Keratinocyte (primary cell): ENCODE results near the gene TMC5. TPM values are rescaled to one million over a fixed set of nuclear protein-coding genes. Genes with fewer than 3 reads are reported as not detected.

Source experiments
- DNase-seq: peaks from one replicate; pipeline ENCODE4 v3.0.0-alpha.2; 2011; ENCODE audit warnings: low read depth, missing footprints, low spot score
- FAIRE-seq: peaks from 2 replicates; lab custom pipeline; 2011; peaks lifted over from hg19 to GRCh38; lab: Jason Lieb, UNC
- H2AFZ ChIP-seq: 2 replicates; pipeline ENCODE4 v1.6.0; 2012; ENCODE audit warnings: low read length, control low read depth, inconsistent platforms; ENCODE audit not compliant: control insufficient read depth
- H3K27ac ChIP-seq: 2 replicates; pipeline ENCODE4 v1.5.1; 2011; ENCODE audit warnings: low read length; ENCODE audit not compliant: control insufficient read depth, insufficient read depth
- H3K27me3 ChIP-seq: 3 replicates; pipeline ENCODE4 v1.6.0; 2011; ENCODE audit warnings: low read length; ENCODE audit not compliant: control insufficient read depth, insufficient read depth; ENCODE audit errors: extremely low read depth
- H3K36me3 ChIP-seq, 2 experiments: 2 replicates in 1 of 2; 3 replicates in 1 of 2; pipeline ENCODE4 v1.5.1; 2011; ENCODE audit warnings: low read length in 2 of 2, mild to moderate bottlenecking in 1 of 2; ENCODE audit not compliant: control insufficient read depth in 2 of 2, insufficient read depth in 2 of 2; ENCODE audit errors: extremely low read depth in 1 of 2
- H3K4me1 ChIP-seq: 3 replicates; pipeline ENCODE4 v1.5.1; 2011; ENCODE audit warnings: low read length; ENCODE audit not compliant: control insufficient read depth, insufficient read depth; ENCODE audit errors: extremely low read depth
- H3K4me2 ChIP-seq: 3 replicates; pipeline ENCODE4 v1.6.0; 2011; ENCODE audit warnings: low read depth, low read length; ENCODE audit not compliant: control insufficient read depth, insufficient read depth; ENCODE audit errors: extremely low read depth
- H3K4me3 ChIP-seq, 3 experiments: fragments of 200-600 bp in 1 of 3; sonication (generic) in 1 of 3; 2 replicates in 2 of 3; 3 replicates in 1 of 3; pipeline ENCODE4 v1.5.1; 2011 to 2016; ENCODE audit warnings: low read length in 3 of 3, mild to moderate bottlenecking in 3 of 3, control low read depth in 2 of 3, inconsistent platforms in 1 of 3, low read depth in 1 of 3, mixed read lengths in 1 of 3, mixed run types in 1 of 3, moderate library complexity in 1 of 3; ENCODE audit not compliant: control insufficient read depth in 2 of 3, insufficient read depth in 2 of 3; ENCODE audit errors: extremely low read depth in 1 of 3
- H3K79me2 ChIP-seq: 2 replicates; pipeline ENCODE4 v1.6.0; 2012; ENCODE audit warnings: low read length; ENCODE audit not compliant: control insufficient read depth, insufficient read depth
- H3K9ac ChIP-seq: 3 replicates; pipeline ENCODE4 v1.6.0; 2011; ENCODE audit warnings: low read length; ENCODE audit not compliant: control insufficient read depth, insufficient read depth; ENCODE audit errors: extremely low read depth
- H3K9me1 ChIP-seq: 3 replicates; pipeline ENCODE4 v1.6.0; 2011; ENCODE audit warnings: low read length; ENCODE audit not compliant: control insufficient read depth, insufficient read depth; ENCODE audit errors: extremely low read depth
- H3K9me3 ChIP-seq: 2 replicates; pipeline ENCODE4 v1.5.1; 2012; ENCODE audit warnings: low read depth, low read length; ENCODE audit not compliant: control insufficient read depth
- H4K20me1 ChIP-seq: 3 replicates; pipeline ENCODE4 v1.6.0; 2011; ENCODE audit warnings: low read length; ENCODE audit not compliant: control insufficient read depth, insufficient read depth; ENCODE audit errors: extremely low read depth
- EZH2 ChIP-seq: IDR thresholded peaks from one replicate; pipeline ENCODE4 v1.6.1; 2012; ENCODE audit warnings: inconsistent platforms, mild to moderate bottlenecking, low read length, moderate library complexity
- dilution Hi-C: fragments of 300-500 bp; cut with MboI; formaldehyde crosslinking; loops from one replicate; pipeline ENCODE4 v1.7.0; 2020; ENCODE audit warnings: low sequenced_read_pairs; ENCODE audit not compliant: extremely low pct_ligation_motif_present
- polyA plus RNA-seq, 5 experiments: library from polyadenylated mRNA; depleted of rRNA in 3 of 5; stranded (reverse) in 3 of 5; stranded (forward) in 1 of 5; unstranded in 1 of 5; fragments of >200 nt; gene quantifications; 1 replicate in 1 of 5; 2 replicates in 3 of 5; 3 replicates in 1 of 5; pipeline versions ENCODE4 v1.2.1 to v1.2.3, GENCODE V29; 2011 to 2012; ENCODE audit warnings: missing spikeins in 2 of 5, low read depth in 1 of 5, low replicate concordance in 1 of 5
- TF ChIP-seq, protein P1 (sequence below), 3 experiments: IDR thresholded peaks in 1 of 3; conservative IDR thresholded peaks in 1 of 3; optimal IDR thresholded peaks in 1 of 3; 2 replicates in 2 of 3; 3 replicates in 1 of 3; pipeline versions ENCODE3 to v1.5.1; 2011; ENCODE audit warnings: low read length in 3 of 3, mild to moderate bottlenecking in 3 of 3, moderate library complexity in 2 of 3, control low read depth in 1 of 3, inconsistent platforms in 1 of 3; ENCODE audit not compliant: insufficient read depth in 2 of 3; ENCODE audit errors: extremely low read depth in 1 of 3

Gene TMC5
- polyA plus RNA-seq, 1 donor (not counting 4 experiments of a cell fraction or from before 2014, with no cell fraction given): 0.18 TPM

DNA sequence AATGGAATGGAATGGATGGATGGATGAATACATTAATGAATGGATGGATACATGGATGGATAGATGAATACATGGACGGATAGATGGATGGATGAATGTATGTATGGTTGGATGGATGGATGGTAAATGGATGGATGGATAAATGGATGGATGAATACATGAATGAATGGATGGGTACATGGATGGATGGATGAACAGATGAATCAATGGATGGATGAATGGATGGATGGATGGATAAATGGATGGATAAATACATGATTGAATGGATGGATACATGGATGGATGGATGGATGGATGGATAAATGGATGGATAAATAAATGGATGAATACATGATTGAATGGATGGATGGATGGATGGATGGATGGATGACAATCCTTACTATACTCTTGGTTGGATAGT, 26.0 kb downstream of the TMC5 start:
- FAIRE-seq: no peak
- TF ChIP-seq, protein P1, sequence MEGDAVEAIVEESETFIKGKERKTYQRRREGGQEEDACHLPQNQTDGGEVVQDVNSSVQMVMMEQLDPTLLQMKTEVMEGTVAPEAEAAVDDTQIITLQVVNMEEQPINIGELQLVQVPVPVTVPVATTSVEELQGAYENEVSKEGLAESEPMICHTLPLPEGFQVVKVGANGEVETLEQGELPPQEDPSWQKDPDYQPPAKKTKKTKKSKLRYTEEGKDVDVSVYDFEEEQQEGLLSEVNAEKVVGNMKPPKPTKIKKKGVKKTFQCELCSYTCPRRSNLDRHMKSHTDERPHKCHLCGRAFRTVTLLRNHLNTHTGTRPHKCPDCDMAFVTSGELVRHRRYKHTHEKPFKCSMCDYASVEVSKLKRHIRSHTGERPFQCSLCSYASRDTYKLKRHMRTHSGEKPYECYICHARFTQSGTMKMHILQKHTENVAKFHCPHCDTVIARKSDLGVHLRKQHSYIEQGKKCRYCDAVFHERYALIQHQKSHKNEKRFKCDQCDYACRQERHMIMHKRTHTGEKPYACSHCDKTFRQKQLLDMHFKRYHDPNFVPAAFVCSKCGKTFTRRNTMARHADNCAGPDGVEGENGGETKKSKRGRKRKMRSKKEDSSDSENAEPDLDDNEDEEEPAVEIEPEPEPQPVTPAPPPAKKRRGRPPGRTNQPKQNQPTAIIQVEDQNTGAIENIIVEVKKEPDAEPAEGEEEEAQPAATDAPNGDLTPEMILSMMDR (optimal IDR thresholded peaks at IDR 0.05 in 1 of 3, IDR thresholded peaks at IDR 0.05 in 1 of 3, conservative IDR thresholded peaks at IDR 0.05 in 1 of 3; ENCODE audit: extremely low read depth in 1 of 3, insufficient read depth in 2 of 3, low read length in 3 of 3): no peak
- no peak for TF ChIP-seq EZH2
- H3K27me3 ChIP-seq: no peaks in the 10 kb centered on the region
- no peaks in the 10 kb centered on the region for H3K4me1 ChIP-seq
- no peak overlapping the region for H3K4me2 ChIP-seq
- no peak overlapping the region for H3K27ac ChIP-seq
- no peak for DNase-seq
- H2AFZ ChIP-seq: no peak overlapping the region
- no peaks in the 10 kb centered on the region for H3K9me3 ChIP-seq
- H3K79me2 ChIP-seq: no peaks in the 10 kb centered on the region
- dilution Hi-C loops: no loop called here
- no peaks in the 10 kb centered on the region for H3K36me3 ChIP-seq
- no peaks in the 10 kb centered on the region for H3K9me1 ChIP-seq
- no peak overlapping the region for H3K9ac ChIP-seq
- H3K4me3 ChIP-seq: no peak overlapping the region
- H4K20me1 ChIP-seq: no peaks in the 10 kb centered on the region

DNA sequence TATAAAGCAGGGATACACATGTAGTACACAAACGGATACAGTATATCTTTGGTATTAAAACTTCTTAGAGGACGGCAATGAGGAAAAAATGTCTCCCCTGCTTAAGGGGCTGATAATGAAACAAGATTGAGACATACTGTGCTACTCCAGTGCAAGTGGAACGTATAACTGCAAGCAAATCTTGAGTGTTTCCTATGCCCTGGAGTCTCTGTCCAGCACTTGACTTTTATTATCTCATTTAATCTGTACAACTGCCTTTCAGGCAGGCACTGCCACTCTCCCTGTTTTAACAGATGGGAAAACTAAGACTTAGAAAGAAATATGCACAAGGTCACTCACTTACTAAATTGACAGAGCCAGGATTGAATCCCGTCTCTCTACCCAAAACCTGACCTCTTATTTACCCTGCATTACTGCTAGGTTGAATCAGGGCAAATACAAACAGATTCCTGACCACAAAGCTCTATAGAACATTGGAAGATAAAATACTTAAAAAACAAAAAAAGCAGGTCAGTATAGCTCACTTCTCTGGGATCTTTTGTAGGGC, 28.7 kb downstream of the TMC5 start:
- Histone ChIP-seq H3K36me3 (no peaks in the 10 kb centered on the region), H3K27me3 (no peaks in the 10 kb centered on the region), H3K4me1 (no peaks in the 10 kb centered on the region), H3K4me3 (no peak overlapping the region), H3K9me1 (no peaks in the 10 kb centered on the region), H4K20me1 (no peaks in the 10 kb centered on the region), H3K4me2 (no peak overlapping the region), H3K9me3 (no peaks in the 10 kb centered on the region), H2AFZ (no peak overlapping the region), H3K79me2 (no peaks in the 10 kb centered on the region), H3K27ac (no peak overlapping the region), H3K9ac (no peak overlapping the region)
- FAIRE-seq: no peak
- no peak for TF ChIP-seq EZH2
- TF ChIP-seq, protein P1 (optimal IDR thresholded peaks at IDR 0.05 in 1 of 3, IDR thresholded peaks at IDR 0.05 in 1 of 3, conservative IDR thresholded peaks at IDR 0.05 in 1 of 3; ENCODE audit: extremely low read depth in 1 of 3, insufficient read depth in 2 of 3, low read length in 3 of 3): no peak
- dilution Hi-C loops: no loop called here
- no peak for DNase-seq
